HG02798 (cell line): ENCODE data around the gene CD37.

Experiments
- ATAC-seq: cut with Tn5 transposase; IDR thresholded peaks from one replicate; pipeline ENCODE4 v1.9.1; 2021; ENCODE audit warnings: mild to moderate bottlenecking; ENCODE audit not compliant: unreplicated experiment, poor library complexity

The CD37 gene

DNA sequence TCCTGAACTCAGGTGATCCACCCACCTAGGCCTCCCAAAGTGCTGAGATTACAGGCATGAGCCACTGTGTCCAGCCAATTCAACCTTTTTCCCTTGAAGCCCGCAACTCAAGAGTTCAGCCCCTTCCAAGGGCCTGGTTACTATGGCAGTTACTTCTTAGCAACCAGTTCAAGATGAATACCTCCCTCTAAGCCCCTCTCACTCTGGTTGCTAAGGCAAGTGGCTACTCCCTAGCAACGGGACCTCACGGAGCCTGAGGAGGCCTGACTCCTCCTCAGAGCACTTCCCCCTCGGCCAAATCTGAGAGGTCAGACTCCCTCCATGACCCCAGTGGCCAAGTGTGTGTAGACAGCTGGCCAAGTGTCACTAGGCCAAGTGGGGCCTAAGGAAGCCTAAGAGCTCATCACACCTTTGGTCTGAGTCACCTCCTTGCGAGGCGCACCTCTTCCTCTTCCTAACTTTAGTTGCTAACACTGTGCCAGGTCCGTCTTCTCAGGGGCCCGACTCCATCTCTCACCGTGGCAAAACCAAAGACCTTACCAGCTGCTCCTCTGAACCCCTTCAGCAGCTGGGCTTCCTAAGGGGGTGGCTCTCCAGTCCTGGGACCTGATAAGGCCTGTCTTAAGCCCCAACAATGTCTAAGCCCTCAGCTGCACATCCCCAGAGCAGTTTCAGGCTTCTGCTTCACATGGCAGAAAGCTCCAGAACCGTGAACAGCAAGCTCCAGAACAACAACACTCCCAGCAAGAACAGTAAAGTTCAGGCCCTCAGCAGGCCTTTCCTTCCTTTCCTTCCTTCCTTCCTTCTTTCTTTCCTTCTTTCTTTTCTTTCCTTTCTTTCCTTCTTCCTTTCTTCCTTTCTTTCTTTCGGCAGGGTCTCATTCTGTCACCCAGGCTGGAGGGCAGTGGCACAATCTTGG, 9.6 kb downstream of the CD37 start:
- ATAC-seq, result no peak

DNA sequence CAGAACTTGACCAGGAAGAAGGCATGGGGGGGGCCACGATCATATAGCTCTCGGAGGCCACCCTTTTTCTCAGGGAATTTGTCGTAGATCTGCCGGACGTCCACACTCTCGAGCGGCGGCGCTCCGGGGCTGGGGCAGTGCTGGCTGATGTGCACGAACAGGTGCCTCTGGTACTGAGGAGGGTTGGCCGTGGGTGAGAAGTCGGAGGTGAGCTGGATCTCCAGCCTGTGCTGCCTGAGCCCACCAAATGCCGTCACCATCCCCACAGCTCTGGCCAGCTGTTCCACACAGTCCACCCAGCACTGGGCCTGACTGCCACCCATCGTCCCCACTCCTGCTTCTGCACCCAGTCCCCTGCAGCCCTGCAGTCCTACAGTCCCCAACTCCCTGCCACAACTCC, 12.0 kb downstream of the CD37 start:
- no peak for ATAC-seq

DNA sequence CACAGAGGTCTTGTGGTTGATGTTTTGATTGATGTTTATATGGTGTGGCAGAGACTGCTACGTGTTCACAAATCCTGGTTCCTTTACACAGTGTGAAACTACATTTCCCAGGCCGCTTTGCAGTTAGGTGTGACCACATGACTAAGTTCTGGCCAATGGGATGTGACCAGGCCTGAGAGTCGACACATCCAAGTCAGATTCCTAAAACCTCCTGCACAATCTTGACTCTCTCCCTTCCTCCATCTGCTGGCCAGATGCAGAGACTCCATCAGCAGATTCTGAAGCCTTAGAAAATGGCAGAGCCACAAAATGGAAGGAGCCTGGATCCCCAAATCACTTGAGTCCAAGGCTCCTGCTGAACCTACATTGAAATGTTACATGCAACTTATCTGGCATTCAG, 12.6 kb downstream of the CD37 start:
- ATAC-seq, result no peak

DNA sequence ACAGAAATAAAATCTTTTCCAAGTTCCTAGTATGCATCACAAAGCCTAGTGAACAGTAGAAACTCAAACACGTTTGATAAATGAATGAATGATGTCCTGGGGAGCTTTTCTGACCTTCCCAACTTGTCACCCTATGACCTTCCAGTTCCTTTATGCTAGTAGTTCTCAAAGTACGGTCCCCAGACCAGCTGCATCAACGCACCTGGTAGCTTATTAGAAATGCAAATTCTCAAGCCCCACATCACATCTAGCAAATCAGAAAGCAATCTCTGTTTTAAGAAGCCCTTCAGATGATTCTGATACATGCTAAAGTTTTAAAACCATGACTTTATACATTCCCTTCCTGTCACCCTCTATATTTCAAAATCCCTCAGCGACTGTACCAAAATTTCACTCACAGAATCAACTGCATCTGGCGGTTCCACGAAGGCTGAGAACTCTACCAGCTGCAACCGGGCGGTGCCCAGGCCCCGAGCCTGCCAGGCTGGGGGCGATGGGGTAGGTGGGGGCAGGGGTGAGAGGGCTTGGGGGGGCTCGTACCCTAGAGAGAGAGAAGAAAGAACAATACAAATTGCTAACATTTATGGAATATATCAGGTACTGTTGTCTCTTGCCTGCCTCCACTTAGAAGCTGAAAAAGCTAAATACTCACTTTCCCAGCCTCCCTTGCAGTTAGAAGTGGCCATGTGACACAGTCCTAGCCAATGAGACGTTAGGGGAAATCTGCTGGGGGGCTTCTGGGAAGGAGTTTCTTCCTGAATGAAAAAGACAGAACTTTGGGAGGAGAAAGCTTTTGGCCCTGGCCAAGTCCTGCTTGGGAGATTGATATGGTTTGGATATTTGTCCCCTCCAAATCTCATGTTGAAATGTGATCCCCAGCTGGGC, 13.3 kb downstream of the CD37 start:
- no peak for ATAC-seq

DNA sequence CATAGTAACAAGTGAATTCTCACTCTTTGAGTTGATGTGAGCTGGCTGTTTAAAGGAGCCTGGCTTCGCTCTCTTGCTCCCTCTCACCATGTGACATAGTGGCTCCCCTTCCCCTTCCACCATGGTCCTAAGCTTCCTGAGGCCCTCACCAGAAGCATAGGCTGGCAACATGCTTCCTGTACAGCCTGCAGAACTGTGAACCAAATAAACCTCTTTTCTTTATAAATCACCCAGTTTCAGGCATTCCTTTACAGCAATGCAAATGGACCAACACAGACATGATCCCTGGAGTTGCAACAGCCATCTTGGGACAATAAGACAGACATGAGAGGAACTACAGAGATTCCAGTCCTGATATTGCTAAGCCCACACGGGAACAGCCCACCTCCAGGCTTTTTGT, 14.4 kb downstream of the CD37 start:
- no peak for ATAC-seq

DNA sequence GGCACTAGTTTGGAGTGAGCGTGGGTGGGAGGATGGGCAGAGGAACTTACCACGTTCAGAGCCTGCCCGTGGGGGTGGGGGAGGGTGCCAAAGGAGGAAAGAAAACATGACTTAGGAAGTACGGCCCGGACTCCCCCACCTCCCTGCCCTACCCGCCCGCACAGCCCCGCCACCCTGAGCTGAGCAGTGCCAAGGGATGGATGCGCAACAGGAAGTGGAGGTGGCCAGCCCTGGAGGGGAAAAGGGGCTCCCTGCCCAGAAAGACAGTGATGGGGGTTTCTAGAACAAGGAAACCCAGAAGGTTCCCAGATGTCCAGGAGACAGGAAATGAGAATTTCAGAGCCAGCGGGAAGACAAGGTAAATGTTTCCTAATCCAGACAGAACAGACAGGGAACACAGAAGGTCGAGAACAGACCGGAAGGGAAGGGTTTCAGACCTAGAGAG, 20.7 kb downstream of the CD37 start:
- no peak for ATAC-seq

DNA sequence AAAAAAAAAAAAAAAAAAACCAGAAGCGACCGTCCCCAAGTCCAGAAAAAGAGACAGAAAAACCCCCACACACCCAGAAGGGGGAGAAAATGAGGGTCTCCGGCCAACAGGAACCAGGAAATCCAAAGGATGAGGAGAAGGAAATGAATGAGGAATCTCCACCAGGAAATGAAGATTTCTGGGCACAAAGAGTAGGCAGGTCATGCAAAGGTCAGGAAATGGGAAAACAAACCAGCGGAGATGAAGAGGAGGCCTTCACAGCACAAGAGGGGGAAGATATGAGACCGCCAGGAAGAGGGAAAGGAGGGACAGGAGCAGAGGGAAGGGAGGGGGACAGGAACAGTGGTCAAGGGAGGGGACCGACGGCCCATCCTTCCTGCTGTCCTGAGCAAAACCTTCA, 21.2 kb downstream of the CD37 start:
- no peak for ATAC-seq

DNA sequence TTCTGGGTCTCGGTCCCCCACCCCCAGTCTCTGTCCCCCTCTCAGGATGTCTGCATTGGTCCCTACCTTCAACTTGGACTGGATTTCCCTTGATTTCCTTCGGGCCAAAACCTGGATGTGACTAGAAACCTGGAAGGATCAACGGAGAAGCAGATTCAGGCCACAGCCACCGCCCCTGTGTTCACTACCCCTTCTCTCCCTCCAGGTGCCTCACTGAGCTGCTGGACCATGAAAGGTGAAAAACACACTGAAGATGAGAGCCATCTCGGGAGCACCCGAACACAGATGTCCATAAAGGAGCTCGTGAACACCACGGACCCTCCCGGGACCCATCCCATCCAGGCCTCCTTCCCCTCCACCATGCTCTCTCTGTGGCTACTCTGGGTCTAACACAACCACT, 22.0 kb downstream of the CD37 start:
- ATAC-seq, result no peak

DNA sequence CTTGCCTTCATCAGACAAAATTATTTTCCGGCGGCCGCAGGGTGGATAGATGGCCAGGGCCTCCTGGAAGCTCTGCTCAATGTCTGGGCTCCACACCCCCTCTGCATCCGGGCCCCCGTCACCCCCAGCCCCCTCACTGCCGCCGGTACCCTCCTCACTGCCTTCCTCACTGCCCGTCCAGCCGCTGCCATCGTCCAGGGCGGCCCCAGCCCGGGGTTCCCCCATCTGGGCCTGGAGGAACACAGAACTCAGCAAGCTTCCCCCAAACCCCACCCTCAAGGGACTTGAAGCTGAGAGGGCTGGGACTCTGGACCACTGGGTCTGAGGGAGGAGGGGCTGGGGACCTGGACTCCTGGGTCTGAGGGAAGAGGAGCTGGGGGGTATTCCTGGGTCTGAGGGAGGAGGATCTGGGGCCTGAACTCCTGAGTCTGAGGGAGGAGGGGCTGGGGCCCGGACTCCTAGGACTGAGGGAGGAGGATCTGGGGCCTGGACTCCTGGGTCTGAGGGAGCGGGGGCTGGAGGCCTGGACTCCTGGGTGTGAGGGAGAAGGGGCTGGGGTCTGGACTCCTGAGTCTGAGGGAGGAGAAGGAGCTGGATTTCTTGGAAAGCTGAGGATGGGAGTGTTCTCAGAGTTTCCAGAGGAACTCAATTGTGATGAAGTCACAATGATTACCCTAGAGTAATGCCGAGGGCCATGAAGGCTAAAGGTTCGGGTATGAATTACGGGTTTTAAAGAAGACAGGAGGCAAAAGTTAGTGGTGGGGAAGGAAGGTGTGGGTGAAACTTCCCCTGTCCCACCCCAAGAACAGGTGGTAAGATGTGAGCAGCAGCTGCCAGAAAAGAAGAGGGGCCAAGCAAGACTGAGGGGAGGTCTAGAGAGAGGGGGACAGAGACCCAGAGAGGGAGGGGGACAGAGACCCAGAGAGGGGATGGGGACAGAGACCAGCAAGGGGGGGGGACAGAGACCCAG, 24.9 kb downstream of the CD37 start:
- no peak for ATAC-seq

DNA sequence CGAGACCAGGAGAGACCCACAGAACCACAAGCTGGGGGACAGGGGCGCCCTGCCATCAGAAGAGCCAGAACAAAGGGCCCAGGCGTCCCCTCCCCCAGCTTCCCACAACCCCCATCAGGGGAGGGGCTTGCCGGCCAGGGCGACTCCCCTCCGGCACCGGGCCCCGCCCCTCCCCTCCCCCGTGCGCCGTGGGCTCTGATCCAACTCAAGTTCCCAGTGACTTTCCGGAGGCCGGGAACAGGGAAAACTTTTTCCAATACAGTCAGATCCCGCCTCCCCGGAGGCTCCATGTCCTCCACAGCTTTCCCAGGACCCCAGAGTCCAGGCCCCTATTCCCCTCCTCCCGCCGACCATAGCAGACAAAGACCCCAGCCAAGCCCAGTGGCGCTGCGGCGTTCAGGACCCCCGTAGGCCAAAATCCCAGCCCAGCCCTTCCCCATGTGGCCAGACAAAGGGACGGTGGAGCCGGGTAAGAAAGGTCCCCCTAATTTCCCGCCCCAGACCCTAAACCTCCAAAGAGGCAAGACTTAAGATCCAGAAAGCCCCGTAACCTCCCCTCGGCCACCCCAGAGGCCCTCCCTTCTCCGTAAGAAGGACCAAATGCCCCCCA, 26.3 kb downstream of the CD37 start:
- no peak for ATAC-seq

DNA sequence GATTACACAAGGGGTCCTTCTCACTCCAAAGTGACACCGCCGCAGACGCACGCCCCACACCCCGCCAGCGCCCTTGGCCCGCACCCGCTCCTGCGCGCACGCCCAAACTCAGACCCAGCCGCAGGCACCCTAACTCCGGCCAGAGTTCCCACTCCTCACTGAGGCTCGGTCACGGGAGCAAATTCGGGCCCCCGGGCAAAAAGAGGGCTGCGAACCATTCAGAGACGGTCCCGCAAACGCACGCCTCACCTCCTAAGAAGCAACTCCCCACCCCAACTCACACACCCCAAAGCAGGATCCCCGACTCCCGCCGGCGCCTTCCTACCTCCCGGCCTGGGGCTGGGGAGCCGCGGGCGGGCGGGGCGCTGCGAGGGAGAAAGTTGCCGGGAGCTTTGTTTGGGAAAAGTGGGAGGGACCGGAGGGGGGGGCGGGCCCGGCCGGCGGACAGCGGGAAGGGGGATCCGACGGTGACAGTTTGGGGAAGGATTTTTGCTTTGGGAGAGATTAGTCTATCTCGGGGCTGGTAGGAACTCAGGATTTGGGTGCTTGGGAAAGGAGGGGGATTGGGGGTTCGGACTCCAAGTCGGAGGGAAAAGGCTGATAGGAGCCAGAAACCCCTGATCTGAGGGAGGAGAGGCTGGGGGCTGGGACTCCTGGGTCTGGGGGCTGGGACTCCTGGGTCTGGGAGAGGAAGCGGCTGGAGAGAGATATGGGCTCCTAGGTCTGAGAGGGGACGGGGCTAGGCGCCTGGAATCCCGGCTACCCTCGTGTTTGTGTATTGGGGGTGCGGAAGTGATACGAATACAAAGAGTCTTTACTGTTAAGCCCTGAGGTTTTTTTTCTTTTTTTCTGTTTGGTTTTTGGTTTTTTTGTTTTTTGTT, 27.1 kb downstream of the CD37 start, which contains the start of gene TEAD2:
TSS of gene TEAD2 (minus strand) at position 369 of the 881 bp plus-strand sequence. CDS start 2,341 bp downstream, outside the sequence.
- ATAC-seq, result no peak

DNA sequence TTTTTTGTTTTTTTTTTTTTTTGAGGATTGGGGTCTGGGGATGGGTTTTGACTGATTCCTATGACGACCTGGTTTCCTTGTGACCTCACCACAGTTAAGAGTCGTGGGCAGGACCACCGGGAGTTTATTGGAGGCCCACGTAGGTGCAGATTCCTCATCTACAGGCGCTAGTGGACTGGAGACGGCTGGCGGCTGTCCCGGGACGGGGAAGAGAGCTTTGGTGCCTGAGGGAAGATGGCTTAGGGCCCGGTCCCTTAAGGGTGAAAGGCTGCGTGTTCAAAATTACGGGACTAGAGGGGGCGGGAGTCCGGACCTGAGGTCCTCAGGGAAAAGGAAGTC, 27.7 kb downstream of the CD37 start:
- no peak for ATAC-seq

DNA sequence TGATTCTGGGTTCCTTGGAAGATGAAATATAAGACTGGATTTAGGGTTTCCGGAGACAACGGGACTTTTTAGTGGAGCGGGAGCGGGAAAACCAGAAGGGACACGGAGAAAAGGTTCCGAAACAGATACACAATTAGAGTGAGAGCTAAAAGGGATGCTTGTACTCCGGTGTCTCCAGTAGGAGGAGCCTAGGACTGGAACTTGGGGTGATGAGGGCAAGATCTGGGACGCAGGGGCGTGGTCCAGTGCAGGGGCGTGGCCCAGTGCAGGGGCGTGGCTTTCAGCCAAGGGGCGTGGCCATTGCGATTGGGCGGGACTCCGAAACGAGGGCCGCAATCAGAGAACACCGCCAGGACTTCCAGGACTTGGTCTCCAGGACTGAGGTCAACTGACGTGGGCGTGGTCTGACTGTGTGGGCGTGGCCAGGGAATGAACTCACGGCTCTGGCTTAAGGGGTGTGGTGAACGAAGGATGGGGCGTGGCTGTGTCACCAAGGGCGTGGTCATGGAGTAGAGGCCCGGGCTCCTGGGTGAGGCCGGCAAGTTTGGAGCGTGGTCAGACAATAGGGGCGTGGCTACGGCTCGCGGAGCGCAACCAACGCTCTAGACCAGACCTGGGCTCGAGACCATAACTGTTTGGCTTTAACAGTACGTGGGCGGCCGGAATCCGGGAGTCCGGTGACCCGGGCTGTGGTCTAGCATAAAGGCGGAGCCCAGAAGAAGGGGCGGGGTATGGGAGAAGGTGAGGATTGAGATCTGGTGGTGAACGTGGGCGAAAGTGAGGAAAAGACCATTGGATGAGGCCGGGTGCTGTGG, 28.3 kb downstream of the CD37 start, which contains the start of gene DKKL1:
TSS of gene DKKL1 (plus strand) at position 610 of the 815 bp plus-strand sequence. CDS start at position 732, 122 bp downstream.
- ATAC-seq, result peak; percentile 55

DNA sequence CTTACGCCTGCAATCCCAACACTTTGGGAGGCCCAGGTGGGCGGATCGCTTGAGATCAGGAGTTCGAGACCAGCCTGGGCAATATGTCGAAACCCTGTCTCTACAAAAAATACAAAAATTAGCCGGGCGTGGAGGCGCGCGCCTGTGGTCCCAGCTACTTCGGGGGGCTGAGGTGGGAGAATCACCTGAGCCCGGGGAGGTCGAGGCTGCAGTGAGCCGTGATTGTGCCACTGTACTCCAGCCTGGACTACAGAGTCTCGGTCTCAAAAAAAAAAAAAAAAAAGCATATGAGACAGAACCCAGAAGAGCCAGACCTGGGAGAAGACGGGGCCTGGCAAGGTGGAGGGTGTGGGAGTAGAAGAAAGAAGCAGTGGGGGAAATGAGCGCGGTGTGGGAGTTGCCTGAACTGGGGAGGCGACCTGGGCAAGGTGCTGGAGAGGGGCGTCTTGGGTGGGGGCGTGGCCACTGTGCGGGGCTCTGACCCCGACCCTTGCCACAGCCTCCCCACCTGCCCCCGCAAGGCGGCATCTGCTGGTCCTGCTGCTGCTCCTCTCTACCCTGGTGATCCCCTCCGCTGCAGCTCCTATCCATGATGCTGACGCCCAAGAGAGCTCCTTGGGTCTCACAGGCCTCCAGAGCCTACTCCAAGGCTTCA, 29.0 kb downstream of the CD37 start:
- no peak for ATAC-seq

DNA sequence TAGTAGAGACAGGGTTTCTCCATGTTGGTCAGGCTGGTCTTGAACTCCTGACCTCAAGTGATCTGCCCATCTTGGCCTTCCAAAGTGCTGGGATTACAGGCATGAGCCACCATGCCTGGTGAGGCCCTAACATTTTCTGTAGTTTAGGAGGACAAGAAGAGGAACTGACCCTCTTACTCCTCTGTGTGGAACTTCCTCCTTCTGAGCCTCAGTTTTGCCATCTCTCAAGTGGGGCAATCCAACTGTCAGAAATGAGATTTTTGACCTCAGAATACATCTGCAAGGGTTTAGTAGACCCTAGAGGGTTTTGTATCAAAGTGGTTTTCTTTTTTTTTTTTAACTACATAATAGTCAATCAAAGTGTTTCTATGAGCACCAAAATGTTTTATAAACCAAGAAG, 30.9 kb downstream of the CD37 start:
- ATAC-seq, result no peak

DNA sequence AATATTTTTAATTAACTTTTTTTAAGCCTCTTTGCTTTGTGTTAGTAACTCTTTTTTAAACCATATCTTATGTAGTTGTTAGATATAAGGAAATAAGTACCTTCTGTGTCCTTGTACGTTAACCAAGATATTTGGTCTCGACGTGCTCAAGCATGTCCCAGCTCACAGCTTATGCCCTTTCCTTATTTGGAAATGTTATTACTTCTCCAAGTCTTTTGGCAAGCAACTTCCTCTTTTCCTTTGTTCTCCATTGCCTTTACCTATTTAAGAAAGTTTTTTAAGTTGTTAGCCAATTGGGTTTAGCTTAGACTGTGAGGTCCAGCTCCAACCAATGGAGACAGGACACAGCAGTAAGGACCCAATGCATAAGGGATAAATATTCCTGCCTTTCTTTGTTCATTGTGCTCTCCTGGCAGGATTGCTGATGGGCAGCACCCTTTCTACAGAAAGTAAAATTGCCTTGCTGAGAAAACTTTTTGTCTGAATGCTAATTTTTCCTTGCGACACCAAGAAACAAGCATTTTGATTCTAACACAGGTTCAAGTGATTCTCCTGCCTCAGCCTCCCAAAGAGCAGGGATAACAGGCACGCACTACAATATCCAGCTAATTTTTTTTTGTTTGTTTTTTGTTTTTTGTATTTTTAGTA, 33.6 kb downstream of the CD37 start:
- ATAC-seq, result no peak

DNA sequence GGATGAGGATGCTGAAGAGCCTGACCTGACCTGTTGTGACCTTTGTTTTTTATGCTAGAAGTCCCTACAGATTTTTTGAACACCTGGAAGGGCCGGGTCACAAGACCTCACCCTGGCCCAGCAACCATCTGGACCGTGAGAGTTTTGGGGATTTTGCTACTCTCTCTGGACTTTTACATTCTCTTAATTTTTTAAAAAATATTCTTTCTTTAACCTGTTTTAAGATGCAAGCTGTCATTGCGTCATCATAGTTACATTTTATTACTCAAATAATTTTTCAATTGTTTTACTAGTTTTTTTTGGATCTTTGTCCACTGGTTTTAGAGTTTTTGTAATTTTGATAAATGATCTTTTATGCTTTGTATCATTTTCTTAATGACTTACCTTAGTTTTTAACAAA, 36.0 kb downstream of the CD37 start:
- no peak for ATAC-seq
